Peyer's patch (tissue), 4 donors: ENCODE results near the gene G0S2.

ENCODE experiments used
- POLR2A ChIP-seq, 2 donors: fragments of 450-650 bp; IDR thresholded peaks; one replicate each; pipeline ENCODE4 v1.5.1; 2017; ENCODE audit warnings: antibody characterized with exemption in 2 of 2, mild to moderate bottlenecking in 2 of 2, moderate library complexity in 2 of 2
- TF ChIP-seq, protein P1 (sequence below), 6 experiments: fragments of 450-650 bp in 4 of 6; fragments of 200-600 bp in 2 of 6; sonication (generic) in 1 of 6; IDR thresholded peaks; one replicate each; pipeline ENCODE4 v1.5.1; 2017 to 2019; ENCODE audit warnings: antibody characterized with exemption in 6 of 6, mild to moderate bottlenecking in 3 of 6, moderate library complexity in 1 of 6

DNA sequence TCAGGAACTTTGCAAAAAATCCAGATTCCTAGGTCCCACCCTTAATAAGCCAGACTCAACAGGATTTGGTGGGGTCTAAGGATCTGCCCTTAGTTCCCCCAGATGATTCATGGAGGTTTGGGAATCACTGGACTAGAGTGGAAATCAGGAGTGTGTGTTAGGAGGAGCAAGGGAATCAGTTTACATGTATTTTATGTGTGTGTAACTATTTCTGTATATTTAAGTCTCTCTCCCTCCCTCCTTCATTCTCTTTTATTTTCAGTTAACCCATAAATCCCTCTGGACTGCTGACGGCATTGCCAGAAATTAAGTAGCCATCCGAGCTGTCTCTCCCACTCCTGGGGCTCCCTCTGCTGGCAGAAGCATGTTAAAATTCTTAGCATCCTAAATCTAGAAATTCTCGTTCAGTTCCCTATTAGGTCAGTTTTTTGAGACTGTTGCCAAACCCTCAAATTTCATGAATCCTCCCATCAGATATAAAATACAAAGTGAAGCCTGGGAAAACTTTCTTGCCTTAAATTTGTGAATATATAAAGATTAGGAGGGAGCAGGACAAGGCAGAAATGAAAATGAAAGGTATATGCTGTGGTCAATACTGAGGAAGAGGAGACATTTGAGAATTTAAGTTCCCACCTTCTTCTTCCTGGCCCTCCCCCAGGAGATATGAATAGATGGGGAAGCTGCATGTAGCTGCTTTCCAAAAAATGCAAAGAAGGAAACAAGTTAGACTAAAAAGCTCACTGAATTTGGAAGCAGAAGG is 17.7 kb downstream of the G0S2 start:
- TF ChIP-seq, protein P1, sequence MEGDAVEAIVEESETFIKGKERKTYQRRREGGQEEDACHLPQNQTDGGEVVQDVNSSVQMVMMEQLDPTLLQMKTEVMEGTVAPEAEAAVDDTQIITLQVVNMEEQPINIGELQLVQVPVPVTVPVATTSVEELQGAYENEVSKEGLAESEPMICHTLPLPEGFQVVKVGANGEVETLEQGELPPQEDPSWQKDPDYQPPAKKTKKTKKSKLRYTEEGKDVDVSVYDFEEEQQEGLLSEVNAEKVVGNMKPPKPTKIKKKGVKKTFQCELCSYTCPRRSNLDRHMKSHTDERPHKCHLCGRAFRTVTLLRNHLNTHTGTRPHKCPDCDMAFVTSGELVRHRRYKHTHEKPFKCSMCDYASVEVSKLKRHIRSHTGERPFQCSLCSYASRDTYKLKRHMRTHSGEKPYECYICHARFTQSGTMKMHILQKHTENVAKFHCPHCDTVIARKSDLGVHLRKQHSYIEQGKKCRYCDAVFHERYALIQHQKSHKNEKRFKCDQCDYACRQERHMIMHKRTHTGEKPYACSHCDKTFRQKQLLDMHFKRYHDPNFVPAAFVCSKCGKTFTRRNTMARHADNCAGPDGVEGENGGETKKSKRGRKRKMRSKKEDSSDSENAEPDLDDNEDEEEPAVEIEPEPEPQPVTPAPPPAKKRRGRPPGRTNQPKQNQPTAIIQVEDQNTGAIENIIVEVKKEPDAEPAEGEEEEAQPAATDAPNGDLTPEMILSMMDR (IDR thresholded peaks at IDR 0.05): peak; percentile 47 to 93 (median 81)
- TF ChIP-seq POLR2A (IDR thresholded peaks at IDR 0.05): no peak
